Activated naive CD8-positive, alpha-beta T cell treated with anti-CD3 and anti-CD28 coated beads, Interleukin-2, amount 50 U/mL, for 24 hours (primary cell): ENCODE results near the gene SULT1A1.
"Not testable (repeated sequence)": the region's sequence is repeated elsewhere in the genome, so short reads cannot be mapped to it uniquely, and the experiment has no call there.

Experiments used
- ATAC-seq: fragments of 150-1000 bp; cut with Tn5 transposase; one replicate; pipeline ENCODE4 v1.10.0; 2021
- DNase-seq: peaks from one replicate; pipeline ENCODE4 v3.0.0; 2021
- H3K27ac Mint-ChIP-seq: one replicate; pipeline ENCODE4 v1.8.0; 2021; ENCODE audit warnings: mild to moderate bottlenecking, mixed read lengths
- H3K27me3 Mint-ChIP-seq: one replicate; pipeline ENCODE4 v1.8.0; 2021; ENCODE audit warnings: mixed read lengths
- H3K36me3 Mint-ChIP-seq: one replicate; pipeline ENCODE4 v1.8.0; 2021; ENCODE audit warnings: low read depth, mixed read lengths
- H3K4me1 Mint-ChIP-seq: one replicate; pipeline ENCODE4 v1.8.0; 2021; ENCODE audit warnings: mixed read lengths
- H3K4me3 Mint-ChIP-seq: one replicate; pipeline ENCODE4 v1.8.0; 2021; ENCODE audit warnings: mild to moderate bottlenecking, moderate library complexity, mixed read lengths
- H3K9me3 Mint-ChIP-seq: one replicate; pipeline ENCODE4 v1.8.0; 2021; ENCODE audit warnings: mixed read lengths

The SULT1A1 gene

GRCh38 chr16:28609631-28610594, at the start of gene SULT1A1:
Gene SULT1A1 (minus strand): TSS chr16:28610044. CDS start chr16:28608855, 1,189 bp downstream.
- no peaks in the 10 kb centered on the region for H3K36me3 Mint-ChIP-seq
- H3K9me3 Mint-ChIP-seq: no peaks in the 10 kb centered on the region
- no peak within 1 kb of the TSS for H3K4me3 Mint-ChIP-seq
- peaks cover 13% of the 10 kb centered on the region for H3K4me1 Mint-ChIP-seq
- DNase-seq: no peak
- no peak for ATAC-seq
- H3K27ac Mint-ChIP-seq: no peak within 1 kb of the TSS
- no peaks in the 10 kb centered on the region for H3K27me3 Mint-ChIP-seq

- H3K27ac Mint-ChIP-seq: not testable (repeated sequence)
Measured at GRCh38 chr16:28639959-28640358, 30.1 kb upstream of the SULT1A1 start.

GRCh38 chr16:28638359-28638758, 28.5 kb upstream of the SULT1A1 start:
- H3K36me3 Mint-ChIP-seq, H3K4me1 Mint-ChIP-seq, ATAC-seq, H3K27me3 Mint-ChIP-seq, H3K4me3 Mint-ChIP-seq, H3K9me3 Mint-ChIP-seq, DNase-seq, H3K27ac Mint-ChIP-seq: not testable (repeated sequence)

More at GRCh38 chr16:28639959-28640358, 30.1 kb upstream of the SULT1A1 start:
- not testable (repeated sequence) for H3K4me1 Mint-ChIP-seq, H3K4me3 Mint-ChIP-seq, ATAC-seq, DNase-seq, H3K27me3 Mint-ChIP-seq, H3K36me3 Mint-ChIP-seq, H3K9me3 Mint-ChIP-seq

- H3K27ac Mint-ChIP-seq, H3K4me1 Mint-ChIP-seq, H3K9me3 Mint-ChIP-seq, H3K36me3 Mint-ChIP-seq, ATAC-seq, H3K27me3 Mint-ChIP-seq, H3K4me3 Mint-ChIP-seq, DNase-seq: not testable (repeated sequence)
Measured at GRCh38 chr16:28637765-28638164, 27.9 kb upstream of the SULT1A1 start, which contains the start of gene NPIPB8. Gene NPIPB8 (plus strand): TSS chr16:28638065. CDS start chr16:28638361, 296 bp downstream.

DNA sequence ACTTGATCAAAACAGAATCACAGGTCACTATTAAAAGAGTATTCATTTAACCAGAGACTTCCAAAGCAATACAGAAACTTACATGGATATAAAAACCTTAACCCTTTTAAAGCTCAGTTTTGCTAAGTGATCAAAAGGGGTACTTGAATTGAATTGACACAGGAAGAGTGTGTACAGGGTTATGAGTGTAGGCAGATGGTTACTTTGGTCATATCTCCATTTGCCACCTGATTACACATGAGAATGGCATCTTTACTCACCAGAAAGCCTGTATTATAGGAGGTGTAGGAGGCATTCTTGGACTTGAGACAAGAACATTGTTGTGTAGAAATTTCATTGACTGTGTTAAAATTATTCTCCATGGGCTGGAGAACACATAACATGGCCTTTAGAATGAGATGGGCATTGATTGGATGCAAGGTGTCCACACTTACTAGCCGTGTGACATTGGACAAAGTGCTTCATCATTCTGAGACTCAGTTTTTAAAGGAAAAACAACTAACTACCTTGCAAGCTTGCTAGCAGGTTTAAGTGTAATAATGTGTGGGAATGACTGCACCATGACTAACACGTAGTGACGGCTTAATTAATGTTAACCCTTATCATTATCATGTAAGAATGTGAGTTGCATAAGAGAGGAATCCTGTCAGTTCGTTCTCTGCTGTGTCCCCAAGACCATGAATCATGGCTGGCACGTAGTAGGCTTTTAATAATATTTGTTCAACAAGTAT, 26.4 kb upstream of the SULT1A1 start:
- H3K4me1 Mint-ChIP-seq, H3K27ac Mint-ChIP-seq, H3K9me3 Mint-ChIP-seq, H3K4me3 Mint-ChIP-seq, DNase-seq, H3K27me3 Mint-ChIP-seq, ATAC-seq, H3K36me3 Mint-ChIP-seq: not testable (repeated sequence)

GRCh38 chr16:28630905-28631304, 21.1 kb upstream of the SULT1A1 start:
- not testable (repeated sequence) for H3K4me3 Mint-ChIP-seq, ATAC-seq, H3K9me3 Mint-ChIP-seq, H3K36me3 Mint-ChIP-seq, H3K27ac Mint-ChIP-seq, H3K27me3 Mint-ChIP-seq, DNase-seq, H3K4me1 Mint-ChIP-seq

- Mint-ChIP-seq H3K36me3 (peaks cover 11% of the 10 kb centered on the region), H3K9me3 (no peaks in the 10 kb centered on the region), H3K27me3 (no peaks in the 10 kb centered on the region), H3K4me1 (peaks cover 19% of the 10 kb centered on the region), H3K4me3 (peak overlapping the region; percentile 87), H3K27ac (peak overlapping the region; percentile 69)
- ATAC-seq (peak; percentile 98), DNase-seq (peak; percentile 74)
Measured at GRCh38 chr16:28623172-28623711, 13.4 kb upstream of the SULT1A1 start.

GRCh38 chr16:28622532-28623171, 12.8 kb upstream of the SULT1A1 start:
- Mint-ChIP-seq H3K4me3 (peak overlapping the region; percentile 87), H3K27ac (peak overlapping the region; percentile 69), H3K4me1 (peaks cover 21% of the 10 kb centered on the region), H3K36me3 (peaks cover 11% of the 10 kb centered on the region)
- H3K27me3 Mint-ChIP-seq, DNase-seq, H3K9me3 Mint-ChIP-seq: not testable (repeated sequence)
- peak; percentile 2 for ATAC-seq

DNA sequence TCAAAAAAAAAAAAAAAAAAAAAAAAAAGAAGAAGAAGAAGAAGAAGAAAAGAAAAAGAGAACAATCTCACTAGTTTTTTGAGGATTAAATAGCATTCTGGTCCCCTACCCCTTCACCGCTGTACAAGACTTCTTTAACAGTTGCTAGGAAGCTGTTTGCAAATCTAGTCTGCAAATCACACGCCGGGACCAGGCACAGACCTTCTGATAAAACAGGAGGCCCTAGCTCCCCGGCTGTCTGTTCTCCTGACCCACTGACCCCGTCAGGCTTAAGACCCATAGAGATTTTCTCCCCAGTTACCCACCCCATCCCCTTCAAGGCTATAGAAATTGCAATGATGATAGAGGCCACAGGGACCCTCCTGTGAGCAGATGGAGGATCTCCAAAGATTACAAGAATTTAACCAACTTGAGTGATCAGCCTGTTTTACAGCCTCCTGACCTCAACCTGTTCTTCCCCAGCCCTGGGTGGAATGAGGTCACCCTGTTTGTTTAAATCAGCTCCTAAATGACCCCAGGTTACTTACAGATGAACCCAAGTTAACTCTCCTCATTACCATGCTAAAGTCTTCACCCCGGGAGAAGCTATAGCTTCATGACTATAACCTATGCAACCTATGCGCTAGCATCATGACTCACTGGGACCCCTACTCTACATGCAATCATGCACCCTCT, 11.8 kb upstream of the SULT1A1 start:
- peak overlapping the region; percentile 87 for H3K4me3 Mint-ChIP-seq
- peaks cover 21% of the 10 kb centered on the region for H3K4me1 Mint-ChIP-seq
- H3K36me3 Mint-ChIP-seq: peaks cover 11% of the 10 kb centered on the region
- ATAC-seq (no peak), DNase-seq (no peak)
- no peaks in the 10 kb centered on the region for H3K9me3 Mint-ChIP-seq
- no peaks in the 10 kb centered on the region for H3K27me3 Mint-ChIP-seq
- H3K27ac Mint-ChIP-seq: peak overlapping the region; percentile 69

- not testable (repeated sequence) for DNase-seq, H3K4me3 Mint-ChIP-seq, H3K27ac Mint-ChIP-seq, H3K27me3 Mint-ChIP-seq, H3K9me3 Mint-ChIP-seq, ATAC-seq
- H3K36me3 Mint-ChIP-seq: peaks cover 11% of the 10 kb centered on the region
- H3K4me1 Mint-ChIP-seq: peaks cover 21% of the 10 kb centered on the region
Measured at GRCh38 chr16:28620316-28620715, 10.5 kb upstream of the SULT1A1 start.

DNA sequence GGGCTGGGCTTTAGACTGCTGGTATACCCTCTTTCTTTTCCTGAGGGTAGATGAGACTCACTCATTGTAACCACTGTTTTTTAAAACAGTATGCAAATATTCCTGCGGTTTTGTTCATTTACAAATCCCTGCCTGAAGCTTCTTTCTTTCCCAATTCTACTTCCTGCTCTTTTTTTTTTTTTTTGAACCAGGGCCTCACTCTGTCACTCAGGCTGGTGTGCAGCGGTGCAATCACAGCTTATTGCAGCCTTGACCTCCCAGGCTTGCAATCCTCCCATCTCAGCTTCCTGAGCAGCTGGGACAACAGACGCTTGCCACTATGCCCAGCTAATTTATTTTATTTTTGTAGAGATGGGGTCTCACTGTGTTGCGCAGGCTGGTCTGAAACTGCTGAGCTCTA, 8.0 kb upstream of the SULT1A1 start:
- no peak overlapping the region for H3K4me3 Mint-ChIP-seq
- DNase-seq (no peak), ATAC-seq (no peak)
- H3K4me1 Mint-ChIP-seq: peaks cover 15% of the 10 kb centered on the region
- peaks cover 11% of the 10 kb centered on the region for H3K36me3 Mint-ChIP-seq
- H3K9me3 Mint-ChIP-seq: no peaks in the 10 kb centered on the region
- H3K27me3 Mint-ChIP-seq: no peaks in the 10 kb centered on the region
- H3K27ac Mint-ChIP-seq: no peak overlapping the region

- ATAC-seq: no peak
Measured at GRCh38 chr16:28616636-28617035, 6.8 kb upstream of the SULT1A1 start.

DNA sequence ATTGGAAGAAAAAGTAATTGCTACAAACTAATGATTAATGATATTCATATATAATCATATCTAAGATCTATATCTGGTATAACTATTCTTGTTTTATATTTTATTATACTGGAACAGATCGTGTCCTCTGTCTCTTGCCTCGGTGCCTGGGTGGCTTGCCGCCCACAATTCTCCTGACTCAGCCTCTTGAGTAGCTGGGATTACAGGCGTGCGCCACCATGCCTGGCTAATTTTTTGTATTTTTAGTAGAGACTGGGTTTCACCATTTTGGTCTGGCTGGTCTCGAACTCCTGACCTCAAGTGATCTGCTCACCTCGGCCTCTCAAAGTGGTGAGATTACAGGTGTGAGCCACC, 6.4 kb upstream of the SULT1A1 start:
- not testable (repeated sequence) for H3K27me3 Mint-ChIP-seq, ATAC-seq, H3K4me3 Mint-ChIP-seq, H3K36me3 Mint-ChIP-seq, H3K9me3 Mint-ChIP-seq, H3K27ac Mint-ChIP-seq, H3K4me1 Mint-ChIP-seq, DNase-seq

More at GRCh38 chr16:28616636-28617035, 6.8 kb upstream of the SULT1A1 start:
- Mint-ChIP-seq H3K36me3 (peaks cover 7% of the 10 kb centered on the region), H3K27ac (no peak overlapping the region), H3K4me3 (no peak overlapping the region), H3K9me3 (no peaks in the 10 kb centered on the region), H3K27me3 (no peaks in the 10 kb centered on the region), H3K4me1 (peaks cover 4% of the 10 kb centered on the region)
- DNase-seq: no peak
